SK-N-SH treated with all-trans-retinoic acid at 6 μM for 48 hours (cell line): ENCODE measurements around the gene SLC2A13.
A peak's percentile ranks its signal among the peaks of the same experiment; 100 is the strongest.

Experiments
- ATAC-seq: fragments of 200-7000 bp; cut with Tn5 transposase; 3 replicates; pipeline ENCODE4 v1.9.1; 2020; ENCODE audit warnings: mild to moderate bottlenecking, moderate library complexity
- ARNTL ChIP-seq: fragments of 450-650 bp; formaldehyde crosslinking; IDR thresholded peaks from 2 replicates; pipeline ENCODE4 v1.5.0; 2020; ENCODE audit warnings: low read depth, mild to moderate bottlenecking, moderate library complexity, borderline replicate concordance
- BACH2 ChIP-seq: fragments of 250-450 bp; sonication (Bioruptor Pico); IDR thresholded peaks from 2 replicates; pipeline ENCODE4 v1.9.0; 2021; ENCODE audit warnings: mild to moderate bottlenecking, borderline replicate concordance
- CREB5 ChIP-seq: fragments of 250-450 bp; sonication (Bioruptor Pico); IDR thresholded peaks from 2 replicates; pipeline ENCODE4 v1.5.1; 2020; ENCODE audit warnings: low read depth, mild to moderate bottlenecking, moderate library complexity
- CSDC2 ChIP-seq: fragments of 250-450 bp; sonication (Bioruptor Pico); IDR thresholded peaks from 2 replicates; pipeline ENCODE4 v1.5.0; 2020; ENCODE audit warnings: mild to moderate bottlenecking, moderate library complexity
- CSRNP3 ChIP-seq: fragments of 250-450 bp; sonication (Bioruptor Pico); IDR thresholded peaks from 2 replicates; pipeline ENCODE4 v1.5.1; 2021; ENCODE audit warnings: mild to moderate bottlenecking, moderate library complexity
- ISL1 ChIP-seq: fragments of 250-450 bp; sonication (Bioruptor Pico); IDR thresholded peaks from 2 replicates; pipeline ENCODE4 v2.1.2; 2022; ENCODE audit warnings: mild to moderate bottlenecking, moderate library complexity
- OSR1 ChIP-seq: fragments of 250-450 bp; sonication (Bioruptor Pico); IDR thresholded peaks from 2 replicates; pipeline ENCODE4 v1.8.0; 2022; ENCODE audit warnings: moderate library complexity, mild to moderate bottlenecking, inconsistent platforms
- POU6F1 ChIP-seq: fragments of 250-450 bp; sonication (Bioruptor Pico); IDR thresholded peaks from 2 replicates; pipeline ENCODE4 v1.8.0; 2021; ENCODE audit warnings: low read depth, mild to moderate bottlenecking, moderate library complexity, borderline replicate concordance
- PPARA ChIP-seq: fragments of 250-450 bp; sonication (Bioruptor Pico); IDR thresholded peaks from 2 replicates; pipeline ENCODE4 v1.5.0; 2020; ENCODE audit warnings: mild to moderate bottlenecking, borderline replicate concordance
- RARB ChIP-seq: fragments of 250-450 bp; sonication (Bioruptor Pico); IDR thresholded peaks from 2 replicates; pipeline ENCODE4 v1.8.0; 2021; ENCODE audit warnings: mild to moderate bottlenecking, moderate library complexity
- SNAI2 ChIP-seq: fragments of 250-450 bp; sonication (Bioruptor Pico); IDR thresholded peaks from 2 replicates; pipeline ENCODE4 v1.5.0; 2020; ENCODE audit warnings: mild to moderate bottlenecking, moderate library complexity
- TCF4 ChIP-seq: fragments of 250-450 bp; sonication (Bioruptor Pico); IDR thresholded peaks from 2 replicates; pipeline ENCODE4 v1.8.0; 2021; ENCODE audit warnings: mild to moderate bottlenecking, moderate library complexity, borderline replicate concordance
- TOX ChIP-seq: fragments of 250-450 bp; sonication (Bioruptor Pico); IDR thresholded peaks from 2 replicates; pipeline ENCODE4 v1.8.0; 2021; ENCODE audit warnings: mild to moderate bottlenecking, moderate library complexity, borderline replicate concordance
- TSHZ2 ChIP-seq: fragments of 250-450 bp; sonication (Bioruptor Pico); IDR thresholded peaks from 2 replicates; pipeline ENCODE4 v1.5.0; 2020; ENCODE audit warnings: mild to moderate bottlenecking, moderate library complexity
- ZC3H10 ChIP-seq: fragments of 250-450 bp; sonication (Bioruptor Pico); IDR thresholded peaks from 2 replicates; pipeline ENCODE4 v1.5.1; 2021; ENCODE audit warnings: mild to moderate bottlenecking, moderate library complexity
- ZFP30 ChIP-seq: fragments of 450-650 bp; formaldehyde crosslinking; IDR thresholded peaks from 2 replicates; pipeline ENCODE4 v1.5.0; 2022; ENCODE audit warnings: mild to moderate bottlenecking, moderate library complexity
- ZNF70 ChIP-seq: fragments of 450-650 bp; formaldehyde crosslinking; IDR thresholded peaks from 2 replicates; pipeline ENCODE4 v1.5.0; 2020; ENCODE audit warnings: mild to moderate bottlenecking, moderate library complexity
- ZNF8 ChIP-seq: fragments of 450-650 bp; formaldehyde crosslinking; IDR thresholded peaks from 2 replicates; pipeline ENCODE4 v1.5.0; 2020; ENCODE audit warnings: mild to moderate bottlenecking, moderate library complexity

SLC2A13 gene

GRCh38 chr12:40011775-40012129, 94.1 kb downstream of the SLC2A13 start (continued):
- no peak for TF ChIP-seq CSRNP3 (CRISPR knock-in tag)
- TF ChIP-seq ZC3H10 = no peak
- TF ChIP-seq TOX (CRISPR knock-in tag) = no peak
- TF ChIP-seq, all 23 proteins: peak for 0

GRCh38 chr12:40010899-40011774, 94.7 kb downstream of the SLC2A13 start:
- peak; percentile 97 for ATAC-seq

GRCh38 chr12:40002178-40003169, 103.4 kb downstream of the SLC2A13 start:
- TF ChIP-seq ZFP30 (no peak), ZNF70 (CRISPR knock-in tag) (no peak), ZNF8 (CRISPR knock-in tag) (no peak), POU6F1 (no peak), TOX (CRISPR knock-in tag) (no peak), PPARA (CRISPR knock-in tag) (no peak), BACH2 (CRISPR knock-in tag) (no peak), CSDC2 (CRISPR knock-in tag) (no peak)
- ATAC-seq = no peak

More at GRCh38 chr12:40010899-40011774, 94.7 kb downstream of the SLC2A13 start:
- TF ChIP-seq OSR1 (CRISPR knock-in tag) = no peak
- TF ChIP-seq ISL1 (CRISPR knock-in tag) = no peak
- no peak for TF ChIP-seq TOX (CRISPR knock-in tag)
- TF ChIP-seq POU6F1 = no peak
- TF ChIP-seq TSHZ2 (CRISPR knock-in tag) = no peak

- ATAC-seq = no peak
- no peak for TF ChIP-seq SNAI2 (CRISPR knock-in tag)
- TF ChIP-seq ISL1 (CRISPR knock-in tag) = no peak
- no peak for TF ChIP-seq TCF4 (CRISPR knock-in tag)
- no peak for TF ChIP-seq ARNTL (CRISPR knock-in tag)
- no peak for TF ChIP-seq RARB (CRISPR knock-in tag)
- no peak for TF ChIP-seq ZNF8 (CRISPR knock-in tag)
- no peak for TF ChIP-seq OSR1 (CRISPR knock-in tag)
- TF ChIP-seq TSHZ2 (CRISPR knock-in tag) = no peak
- no peak for TF ChIP-seq CSDC2 (CRISPR knock-in tag)
- TF ChIP-seq ZNF70 (CRISPR knock-in tag) = no peak
- TF ChIP-seq CREB5 (CRISPR knock-in tag) = no peak
- no peak for TF ChIP-seq ZC3H10
Measured at GRCh38 chr12:40001406-40001805, 104.5 kb downstream of the SLC2A13 start.
